Naive thymus-derived CD8-positive, alpha-beta T cell (primary cell): ENCODE results near the gene FARSA. TPM values are rescaled to one million over a fixed set of nuclear protein-coding genes. Genes with fewer than 3 reads are reported as not detected.

Source experiments
- ATAC-seq, 2 donors: fragments of 150-1000 bp; cut with Tn5 transposase in 1 of 2; sonication (Bioruptor Pico), chemical (Tn5 transposase) in 1 of 2; 1 replicate in 1 of 2; 2 replicates in 1 of 2; pipeline ENCODE4 v1.10.0; 2021; ENCODE audit warnings: mild to moderate bottlenecking in 2 of 2, moderate library complexity in 2 of 2
- POLR2A ChIA-PET: fragments of 350-600 bp; sonication (Branson Sonifier 250); formaldehyde crosslinking; loops from one replicate; lab custom pipeline; 2021; ENCODE audit warnings: antibody characterized with exemption; lab: Charles Lee
- DNase-seq, 10 donors: peaks; one replicate each; pipeline versions ENCODE4 v3.0.0 to v3.0.0-alpha.2; 2020 to 2022
- H3K27ac Mint-ChIP-seq, 10 donors: one replicate each; pipeline ENCODE4 v1.8.0; 2020 to 2022; ENCODE audit warnings: mild to moderate bottlenecking in 10 of 10, mixed read lengths in 10 of 10, moderate library complexity in 4 of 10, inconsistent platforms in 1 of 10
- H3K27me3 Mint-ChIP-seq, 5 donors: one replicate each; pipeline ENCODE4 v1.8.0; 2021 to 2022; ENCODE audit warnings: mixed read lengths in 5 of 5
- H3K36me3 Mint-ChIP-seq, 3 donors: one replicate each; pipeline ENCODE4 v1.8.0; 2020 to 2022; ENCODE audit warnings: mixed read lengths in 3 of 3, mild to moderate bottlenecking in 2 of 3, inconsistent platforms in 1 of 3
- H3K4me1 Mint-ChIP-seq, 4 donors: one replicate each; pipeline ENCODE4 v1.8.0; 2021 to 2022; ENCODE audit warnings: mixed read lengths in 4 of 4
- H3K4me3 Mint-ChIP-seq, 10 donors: one replicate each; pipeline ENCODE4 v1.8.0; 2020 to 2022; ENCODE audit warnings: mild to moderate bottlenecking in 10 of 10, mixed read lengths in 10 of 10, moderate library complexity in 6 of 10, inconsistent platforms in 1 of 10
- H3K9me3 Mint-ChIP-seq, 9 donors: one replicate each; pipeline ENCODE4 v1.8.0; 2020 to 2022; ENCODE audit warnings: mixed read lengths in 9 of 9, mild to moderate bottlenecking in 3 of 9, inconsistent platforms in 1 of 9, moderate library complexity in 1 of 9
- polyA plus RNA-seq, 3 donors: library from polyadenylated mRNA; unstranded; fragments of 300-500 nt; fragmentation: Illumina TruSeq; gene quantifications; one replicate each; pipeline ENCODE4 v1.2.3, GENCODE V29; 2021
- total RNA-seq, 8 experiments: library from RNA in 2 of 8; stranded (reverse) in 2 of 8; gene quantifications; one replicate each; pipeline ENCODE4 v1.2.3 and lab custom pipeline; 2021 to 2026

Gene FARSA
- total and polyA plus RNA-seq, 5 experiments from 2014 or later, result 49.8 to 87.7 (median 60.5) TPM

GRCh38 chr19:12885749-12886650, 47.5 kb downstream of the FARSA start:
- ATAC-seq, result no peak
- Mint-ChIP-seq H3K27ac (peak overlapping the region in 3 of 10 donors; percentile 51 to 81 (median 61)), H3K4me3 (peak overlapping the region; percentile 18 to 87 (median 64)), H3K9me3 (peaks cover 0 to 7% (median 0%) of the 10 kb centered on the region in 9 donors), H3K36me3 (peaks cover 0 to under 1% (median under 1%) of the 10 kb centered on the region in 3 donors), H3K4me1 (peaks cover 11 to 33% (median 23%) of the 10 kb centered on the region in 4 donors), H3K27me3 (no peaks in the 10 kb centered on the region)
- POLR2A ChIA-PET, result interaction anchor here (0.6 to 6.7 kb wide), 13 partner anchors 12 to 302 kb away, joined by 3 to 56 read pairs (median 10); partner anchors contain the start of genes CALR, DHPS, FARSA and GADD45GIP1
- DNase-seq, result no peak

GRCh38 chr19:12884926-12885748, 48.4 kb downstream of the FARSA start:
- Mint-ChIP-seq H3K9me3 (peaks cover 0 to 7% (median 0%) of the 10 kb centered on the region in 9 donors), H3K27ac (peak overlapping the region; percentile 44 to 94 (median 88)), H3K36me3 (no peaks in the 10 kb centered on the region), H3K4me1 (peaks cover 9 to 31% (median 24%) of the 10 kb centered on the region in 4 donors), H3K27me3 (no peaks in the 10 kb centered on the region), H3K4me3 (peak overlapping the region; percentile 86 to 92 (median 89))
- POLR2A ChIA-PET, result interaction anchor here (0.6 to 6.7 kb wide), 14 partner anchors 12 to 204 kb away, joined by 3 to 56 read pairs (median 8); partner anchors contain the start of genes CALR, DHPS, FARSA and GADD45GIP1
- ATAC-seq (peak; percentile 67 to 82), DNase-seq (peak; percentile 76 to 93 (median 88))

GRCh38 chr19:12884627-12884925, 48.9 kb downstream of the FARSA start:
- peak overlapping the region in 1 of 10 donors; percentile 51 for H3K27ac Mint-ChIP-seq
- H3K4me3 Mint-ChIP-seq, result peak overlapping the region; percentile 12 to 92 (median 87)
- no peak for ATAC-seq
- POLR2A ChIA-PET, result interaction anchor here (0.6 to 3.1 kb wide), 11 partner anchors 12 to 93 kb away, joined by 3 to 13 read pairs (median 10); partner anchors contain the start of genes FARSA, GADD45GIP1, JUNB and SYCE2
- no peaks in the 10 kb centered on the region for H3K27me3 Mint-ChIP-seq
- no peak for DNase-seq
- peaks cover 0 to 2% (median 0%) of the 10 kb centered on the region in 3 donors for H3K36me3 Mint-ChIP-seq
- H3K9me3 Mint-ChIP-seq, result peaks cover 0 to 7% (median 0%) of the 10 kb centered on the region in 9 donors
- peaks cover 9 to 34% (median 28%) of the 10 kb centered on the region in 4 donors for H3K4me1 Mint-ChIP-seq

GRCh38 chr19:12884202-12884601, 49.3 kb downstream of the FARSA start:
- peaks cover 0 to 5% (median 0%) of the 10 kb centered on the region in 3 donors for H3K36me3 Mint-ChIP-seq
- POLR2A ChIA-PET, result interaction anchor here (1.2 to 3.1 kb wide), 6 partner anchors 10 to 81 kb away, joined by 3 to 13 read pairs (median 10); partner anchors contain the start of gene FARSA
- peaks cover 9 to 35% (median 29%) of the 10 kb centered on the region in 4 donors for H3K4me1 Mint-ChIP-seq
- peaks cover 0 to 7% (median 0%) of the 10 kb centered on the region in 9 donors for H3K9me3 Mint-ChIP-seq
- peak overlapping the region in 8 of 10 donors; percentile 16 to 87 (median 38) for H3K4me3 Mint-ChIP-seq
- peak overlapping the region in 3 of 10 donors; percentile 43 to 71 (median 59) for H3K27ac Mint-ChIP-seq
- H3K27me3 Mint-ChIP-seq, result no peaks in the 10 kb centered on the region
- DNase-seq, result no peak
- ATAC-seq, result no peak

GRCh38 chr19:12882589-12882988, 50.9 kb downstream of the FARSA start:
- ATAC-seq (no peak), DNase-seq (no peak)
- POLR2A ChIA-PET, result interaction anchor here (0.6 to 5.7 kb wide), 10 partner anchors 8 to 87 kb away, joined by 3 to 35 read pairs (median 4); partner anchors contain the start of genes CALR and GCDH
- peaks cover 9 to 33% (median 31%) of the 10 kb centered on the region in 4 donors for H3K4me1 Mint-ChIP-seq
- no peaks in the 10 kb centered on the region for H3K27me3 Mint-ChIP-seq
- peak overlapping the region in 7 of 10 donors; percentile 6 to 89 (median 63) for H3K27ac Mint-ChIP-seq
- H3K9me3 Mint-ChIP-seq, result peaks cover 0 to 7% (median 0%) of the 10 kb centered on the region in 9 donors
- peaks cover 0 to 18% (median 9%) of the 10 kb centered on the region in 3 donors for H3K36me3 Mint-ChIP-seq
- H3K4me3 Mint-ChIP-seq, result peak overlapping the region; percentile 79 to 91 (median 88)

- no peaks in the 10 kb centered on the region for H3K27me3 Mint-ChIP-seq
- POLR2A ChIA-PET, result interaction anchor here (0.5 to 5.7 kb wide), 13 partner anchors 8 to 159 kb away, joined by 3 to 35 read pairs (median 4); partner anchors contain the start of genes FARSA, GCDH and SYCE2
- peaks cover 0 to 7% (median 0%) of the 10 kb centered on the region in 9 donors for H3K9me3 Mint-ChIP-seq
- H3K36me3 Mint-ChIP-seq, result peaks cover 0 to 27% (median 12%) of the 10 kb centered on the region in 3 donors
- peak within 1 kb of the TSS; percentile 83 to 91 (median 89) for H3K4me3 Mint-ChIP-seq
- peak; percentile 70 to 93 (median 83) for DNase-seq
- H3K27ac Mint-ChIP-seq, result peak within 1 kb of the TSS; percentile 82 to 93 (median 90)
- ATAC-seq, result peak; percentile 67 to 75
- H3K4me1 Mint-ChIP-seq, result peaks cover 9 to 31% (median 28%) of the 10 kb centered on the region in 4 donors
Measured at GRCh38 chr19:12881172-12881808, 52.2 kb downstream of the FARSA start, which contains the start of gene DNASE2. Gene DNASE2, minus strand, starts transcription at chr19:12881449. Its CDS starts 74 bp downstream, at chr19:12881375.

GRCh38 chr19:12880551-12881171, 52.9 kb downstream of the FARSA start:
- ATAC-seq, result peak in 1 of 2 donors; percentile 18
- peak in 1 of 10 donors; percentile 20 for DNase-seq
- peaks cover 9 to 31% (median 25%) of the 10 kb centered on the region in 4 donors for H3K4me1 Mint-ChIP-seq
- peak overlapping the region; percentile 83 to 91 (median 89) for H3K4me3 Mint-ChIP-seq
- H3K9me3 Mint-ChIP-seq, result peaks cover 0 to 7% (median 0%) of the 10 kb centered on the region in 9 donors
- peak overlapping the region; percentile 66 to 93 (median 89) for H3K27ac Mint-ChIP-seq
- peaks cover 0 to 34% (median 12%) of the 10 kb centered on the region in 3 donors for H3K36me3 Mint-ChIP-seq
- POLR2A ChIA-PET, result interaction anchor here (0.5 to 5.7 kb wide), 13 partner anchors 8 to 199 kb away, joined by 3 to 35 read pairs (median 5); partner anchors contain the start of genes DHPS, FARSA, GCDH and SYCE2
- no peaks in the 10 kb centered on the region for H3K27me3 Mint-ChIP-seq

GRCh38 chr19:12875086-12875485, 58.4 kb downstream of the FARSA start:
- H3K27ac Mint-ChIP-seq, result no peak overlapping the region
- POLR2A ChIA-PET, result no interaction called here
- peaks cover 3 to 15% (median 10%) of the 10 kb centered on the region in 4 donors for H3K4me1 Mint-ChIP-seq
- H3K27me3 Mint-ChIP-seq, result no peaks in the 10 kb centered on the region
- ATAC-seq, result no peak
- peaks cover 0 to 42% (median 27%) of the 10 kb centered on the region in 3 donors for H3K36me3 Mint-ChIP-seq
- H3K4me3 Mint-ChIP-seq, result peak overlapping the region in 1 of 10 donors; percentile 48
- DNase-seq, result no peak
- H3K9me3 Mint-ChIP-seq, result peaks cover 0 to 6% (median 0%) of the 10 kb centered on the region in 9 donors

GRCh38 chr19:12873891-12874745, 59.4 kb downstream of the FARSA start:
- no peak overlapping the region for H3K27ac Mint-ChIP-seq
- H3K4me3 Mint-ChIP-seq, result peak overlapping the region in 3 of 10 donors; percentile 37 to 64 (median 54)
- peaks cover 0 to 37% (median 27%) of the 10 kb centered on the region in 3 donors for H3K36me3 Mint-ChIP-seq
- H3K9me3 Mint-ChIP-seq, result peaks cover 0 to 6% (median 0%) of the 10 kb centered on the region in 9 donors
- peaks cover 0 to 9% (median 6%) of the 10 kb centered on the region in 4 donors for H3K4me1 Mint-ChIP-seq
- POLR2A ChIA-PET, result interaction anchor here (0.8 to 2.1 kb wide), 3 partner anchors 10 to 16 kb away, joined by 3 to 13 read pairs (median 3); partner anchors contain the start of gene GCDH
- H3K27me3 Mint-ChIP-seq, result no peaks in the 10 kb centered on the region
- ATAC-seq (no peak), DNase-seq (no peak)
